OCI-LY3 (cell line): ENCODE data around the gene MYO3A.

Experiments
- H2AFZ ChIP-seq: fragments of 200-600, 300-600 bp; shearing (Covaris generic); 2 replicates; pipeline ENCODE4 v1.6.0; 2014; ENCODE audit warnings: antibody characterized with exemption, low read depth, low read length
- H3K27ac ChIP-seq: fragments of 200-600, 300-600 bp; sonication (generic); 2 replicates; pipeline ENCODE4 v1.5.1; 2014; ENCODE audit warnings: mild to moderate bottlenecking, low read length, moderate library complexity, mixed read lengths
- H3K27me3 ChIP-seq: fragments of 200-600, 300-600 bp; sonication (generic); 2 replicates; pipeline ENCODE4 v1.6.1; 2014; ENCODE audit warnings: low read depth, low read length, mixed read lengths
- H3K36me3 ChIP-seq: fragments of 200-600, 300-600 bp; sonication (generic); replicated peaks from 2 replicates; pipeline ENCODE3; 2014; ENCODE audit warnings: low read depth, low read length, mixed read lengths
- H3K4me1 ChIP-seq: fragments of 300-600, 200-600 bp; sonication (generic); 2 replicates; pipeline ENCODE4 v1.6.1; 2014; ENCODE audit warnings: low read length, mixed read lengths
- H3K4me2 ChIP-seq: fragments of 200-600, 300-600 bp; sonication (generic); 2 replicates; pipeline ENCODE4 v1.6.1; 2014; ENCODE audit warnings: low read length, mixed read lengths
- H3K4me3 ChIP-seq: fragments of 300-600, 200-600 bp; sonication (generic); 2 replicates; pipeline ENCODE4 v1.5.1; 2014; ENCODE audit warnings: antibody characterized with exemption, mild to moderate bottlenecking, low read length, moderate library complexity
- H3K79me2 ChIP-seq: fragments of 300-600, 200-600 bp; shearing (Covaris generic); 2 replicates; pipeline ENCODE4 v1.6.1; 2014; ENCODE audit warnings: mild to moderate bottlenecking, low read length, mixed read lengths
- H3K9ac ChIP-seq: fragments of 300-600, 200-600 bp; shearing (Covaris generic); 2 replicates; pipeline ENCODE4 v1.6.0; 2014; ENCODE audit warnings: mild to moderate bottlenecking, low read length, moderate library complexity
- H3K9me3 ChIP-seq: fragments of 200-600, 300-600 bp; shearing (Covaris generic); 2 replicates; pipeline ENCODE4 v1.6.1; 2014; ENCODE audit warnings: low read length, mixed read lengths; ENCODE audit not compliant: insufficient read depth
- H4K20me1 ChIP-seq: fragments of 200-600, 300-600 bp; sonication (generic); 2 replicates; pipeline ENCODE4 v1.6.1; 2016; ENCODE audit warnings: low read length, mixed read lengths; ENCODE audit not compliant: insufficient read depth
- CTCF ChIP-seq: fragments of 200-600, 300-600 bp; sonication (generic); IDR thresholded peaks from 2 replicates; pipeline ENCODE4 v1.5.1; 2014; ENCODE audit warnings: antibody characterized with exemption, low read length, low read depth
- EZH2phosphoT487 ChIP-seq: fragments of 200-600 bp; shearing (Covaris generic); IDR thresholded peaks from 2 replicates; pipeline ENCODE4 v1.6.1; 2018; ENCODE audit warnings: antibody characterized with exemption, mixed run types, low read depth

The MYO3A gene

GRCh38 chr10:26087666-26088065, 153.6 kb downstream of the MYO3A start:
- H3K79me2 ChIP-seq, result no peaks in the 10 kb centered on the region
- H2AFZ ChIP-seq, result no peak overlapping the region
- no peak overlapping the region for H3K27ac ChIP-seq
- no peaks in the 10 kb centered on the region for H3K4me1 ChIP-seq
- no peak overlapping the region for H3K4me2 ChIP-seq
- no peaks in the 10 kb centered on the region for H3K36me3 ChIP-seq
- H3K9ac ChIP-seq, result no peak overlapping the region
- TF ChIP-seq CTCF (no peak), EZH2phosphoT487 (no peak)
- no peaks in the 10 kb centered on the region for H4K20me1 ChIP-seq
- no peaks in the 10 kb centered on the region for H3K9me3 ChIP-seq
- no peak overlapping the region for H3K4me3 ChIP-seq
- no peaks in the 10 kb centered on the region for H3K27me3 ChIP-seq

- Histone ChIP-seq H4K20me1 (no peaks in the 10 kb centered on the region), H2AFZ (no peak overlapping the region), H3K79me2 (no peaks in the 10 kb centered on the region), H3K27ac (no peak overlapping the region), H3K4me2 (no peak overlapping the region), H3K4me1 (no peaks in the 10 kb centered on the region), H3K4me3 (no peak overlapping the region), H3K9ac (no peak overlapping the region), H3K36me3 (no peaks in the 10 kb centered on the region), H3K9me3 (no peaks in the 10 kb centered on the region), H3K27me3 (no peaks in the 10 kb centered on the region)
- TF ChIP-seq EZH2phosphoT487 (no peak), CTCF (no peak)
These were observed 156.0 kb downstream of the MYO3A start for GRCh38 chr10:26090026-26090425.

GRCh38 chr10:26090762-26091161, 156.7 kb downstream of the MYO3A start:
- Histone ChIP-seq H3K4me2 (no peak overlapping the region), H2AFZ (no peak overlapping the region), H3K9ac (no peak overlapping the region), H4K20me1 (no peaks in the 10 kb centered on the region), H3K27ac (no peak overlapping the region), H3K4me1 (no peaks in the 10 kb centered on the region), H3K36me3 (no peaks in the 10 kb centered on the region), H3K9me3 (no peaks in the 10 kb centered on the region), H3K4me3 (no peak overlapping the region), H3K79me2 (no peaks in the 10 kb centered on the region), H3K27me3 (no peaks in the 10 kb centered on the region)
- TF ChIP-seq EZH2phosphoT487 (no peak), CTCF (no peak)

GRCh38 chr10:26093229-26093628, 159.2 kb downstream of the MYO3A start:
- Histone ChIP-seq H3K4me1 (no peaks in the 10 kb centered on the region), H3K79me2 (no peaks in the 10 kb centered on the region), H3K9ac (no peak overlapping the region), H3K27ac (no peak overlapping the region), H2AFZ (no peak overlapping the region), H3K36me3 (no peaks in the 10 kb centered on the region), H3K27me3 (no peaks in the 10 kb centered on the region), H3K9me3 (no peaks in the 10 kb centered on the region), H4K20me1 (no peaks in the 10 kb centered on the region), H3K4me2 (no peak overlapping the region), H3K4me3 (no peak overlapping the region)
- TF ChIP-seq CTCF, result no peak
- no peak for TF ChIP-seq EZH2phosphoT487
